HCT116 (cell line): ENCODE measurements around the gene PM20D1. TPM values are rescaled to one million over a fixed set of nuclear protein-coding genes. Genes with fewer than 3 reads are reported as not detected.

ENCODE experiments used
- ATAC-seq: fragments of 200-7000 bp; cut with Tn5 transposase; 2 replicates; pipeline ENCODE4 v1.9.1; 2020; ENCODE audit warnings: mild to moderate bottlenecking, moderate library complexity
- BruUV-seq: library from RNA; stranded (reverse); fragments of 400-500 nt; replicated peaks from 2 replicates; lab custom pipeline; 2021; lab: Mats Ljungman, UMichigan
- CTCF ChIA-PET: fragments of 300-600 bp; sonication (Branson Sonifier 250); formaldehyde crosslinking; loops from one replicate; lab custom pipeline; 2021; ENCODE audit warnings: antibody characterized with exemption; lab: Charles Lee
- POLR2A ChIA-PET: fragments of 300-600, 350-600 bp; sonication (Branson Sonifier 250); formaldehyde crosslinking; loops from one replicate; lab custom pipeline; 2021; ENCODE audit warnings: antibody characterized with exemption; lab: Charles Lee
- RAD21 ChIA-PET, 2 experiments: fragments of 300-600 bp; sonication (Branson Sonifier 250); formaldehyde crosslinking; loops; one replicate each; lab custom pipeline; 2023; ENCODE audit warnings: low total read pairs in 2 of 2; ENCODE audit not compliant: uncharacterized antibody in 2 of 2, unreplicated experiment in 2 of 2, low non-redundant PET in 1 of 2; lab: Charles Lee
- DNase-seq: peaks from one replicate; pipeline ENCODE4 v3.0.0-alpha.2; 2010; ENCODE audit warnings: low read depth, low spot score
- H2AFZ ChIP-seq: fragments of 200-600 bp; shearing (Covaris generic), sonication (generic); 2 replicates; pipeline ENCODE4 v1.6.1; 2017; ENCODE audit warnings: low read depth, mixed run types, mixed read lengths, antibody characterized with exemption, low read length; ENCODE audit not compliant: poor library complexity, severe bottlenecking
- H3K27ac ChIP-seq: 2 replicates; pipeline ENCODE4 v1.5.1; 2012; ENCODE audit warnings: low read depth, low read length
- H3K27me3 ChIP-seq: fragments of 200-600 bp; sonication (generic); 2 replicates; pipeline ENCODE4 v1.6.1; 2016; ENCODE audit warnings: mixed run types, low read length, mixed read lengths; ENCODE audit not compliant: insufficient read depth
- H3K36me3 ChIP-seq, 2 experiments: fragments of 200-500 bp in 1 of 2; fragments of 200-600 bp in 1 of 2; sonication (Bioruptor generic) in 1 of 2; sonication (generic) in 1 of 2; 2 replicates each; pipeline versions ENCODE4 v1.5.1 to v1.6.1; 2014 to 2016; ENCODE audit warnings: low read length in 2 of 2, inconsistent platforms in 1 of 2, mixed read lengths in 1 of 2, mixed run types in 1 of 2; ENCODE audit not compliant: insufficient read depth in 2 of 2, control insufficient read depth in 1 of 2
- H3K4me1 ChIP-seq, 2 experiments: fragments of 200-600 bp in 1 of 2; sonication (generic) in 1 of 2; 2 replicates each; pipeline versions ENCODE4 v1.5.1 to v1.6.1; 2012 to 2017; ENCODE audit warnings: low read length in 2 of 2, inconsistent platforms in 1 of 2, mild to moderate bottlenecking in 1 of 2, mixed read lengths in 1 of 2, mixed run types in 1 of 2, moderate library complexity in 1 of 2; ENCODE audit not compliant: insufficient read depth in 2 of 2, control insufficient read depth in 1 of 2
- H3K4me2 ChIP-seq: fragments of 200-600 bp; sonication (generic); 2 replicates; pipeline ENCODE4 v1.6.1; 2017; ENCODE audit warnings: mixed run types, low read length, mixed read lengths
- H3K4me3 ChIP-seq, 2 experiments: fragments of 200-600 bp in 1 of 2; sonication (generic) in 1 of 2; replicated peaks in 1 of 2; 2 replicates each; pipeline ENCODE4 v1.5.1; 2011 to 2016; ENCODE audit warnings: low read length in 2 of 2, control low read depth in 1 of 2, low read depth in 1 of 2, mild to moderate bottlenecking in 1 of 2, mixed read lengths in 1 of 2, mixed run types in 1 of 2
- H3K79me2 ChIP-seq: fragments of 200-600 bp; sonication (generic); 2 replicates; pipeline ENCODE4 v1.6.1; 2017; ENCODE audit warnings: mild to moderate bottlenecking, mixed run types, low read length, moderate library complexity, mixed read lengths; ENCODE audit not compliant: insufficient read depth
- H3K9ac ChIP-seq: fragments of 200-600 bp; sonication (generic); 2 replicates; pipeline ENCODE4 v1.6.1; 2016; ENCODE audit warnings: low read length, mixed read lengths
- H3K9me2 ChIP-seq: fragments of 200-600 bp; sonication (generic), shearing (Covaris generic); 2 replicates; pipeline ENCODE4 v1.6.1; 2017; ENCODE audit warnings: mixed run types, mild to moderate bottlenecking, moderate library complexity; ENCODE audit not compliant: insufficient read depth
- H3K9me3 ChIP-seq, 2 experiments: fragments of 200-500 bp in 1 of 2; fragments of 200-600 bp in 1 of 2; sonication (Bioruptor generic) in 1 of 2; sonication (generic) in 1 of 2; 2 replicates each; pipeline ENCODE4 v1.6.1; 2014 to 2017; ENCODE audit warnings: low read length in 2 of 2, mixed read lengths in 2 of 2, inconsistent platforms in 1 of 2, low read depth in 1 of 2, mild to moderate bottlenecking in 1 of 2, mixed run types in 1 of 2, moderate library complexity in 1 of 2; ENCODE audit not compliant: control insufficient read depth in 1 of 2, insufficient read depth in 1 of 2
- H4K20me1 ChIP-seq: fragments of 200-600 bp; sonication (generic), shearing (Covaris generic); 2 replicates; pipeline ENCODE4 v1.6.1; 2017; ENCODE audit warnings: mixed run types, mild to moderate bottlenecking, moderate library complexity; ENCODE audit not compliant: insufficient read depth
- CBX3 ChIP-seq: IDR thresholded peaks from 2 replicates; pipeline ENCODE4 v1.6.1; 2012; ENCODE audit warnings: low read depth
- CEBPB ChIP-seq: IDR thresholded peaks from 2 replicates; pipeline ENCODE4 v1.6.1; 2012; ENCODE audit warnings: low read depth
- CTCF ChIP-seq, 3 experiments: fragments of 200-600 bp in 1 of 3; sonication (generic) in 1 of 3; IDR thresholded peaks in 2 of 3; conservative IDR thresholded peaks in 1 of 3; 2 replicates each; pipeline ENCODE4 v1.5.1; 2012 to 2017; ENCODE audit warnings: low read depth in 2 of 3, low read length in 2 of 3, antibody characterized with exemption in 1 of 3, borderline replicate concordance in 1 of 3, control low read depth in 1 of 3, mild to moderate bottlenecking in 1 of 3, mixed read lengths in 1 of 3, mixed run types in 1 of 3, moderate library complexity in 1 of 3; ENCODE audit not compliant: insufficient read depth in 1 of 3
- EGR1 ChIP-seq: IDR thresholded peaks from 2 replicates; pipeline ENCODE4 v1.6.1; 2012; ENCODE audit warnings: low read depth
- EZH2phosphoT487 ChIP-seq: fragments of 200-600 bp; IDR thresholded peaks from 2 replicates; pipeline ENCODE4 v1.6.1; 2018; ENCODE audit warnings: antibody characterized with exemption, borderline replicate concordance
- FOSL1 ChIP-seq: IDR thresholded peaks from 2 replicates; pipeline ENCODE4 v1.6.1; 2012; ENCODE audit warnings: low read depth
- JUND ChIP-seq: IDR thresholded peaks from 2 replicates; pipeline ENCODE4 v1.6.1; 2012
- MAX ChIP-seq: IDR thresholded peaks from 2 replicates; pipeline ENCODE4 v1.6.1; 2012
- POLR2A ChIP-seq: IDR thresholded peaks from 2 replicates; pipeline ENCODE4 v1.7.0; 2011; ENCODE audit warnings: borderline replicate concordance; ENCODE audit not compliant: insufficient read depth, insufficient read length; ENCODE audit errors: extremely low read depth
- POLR2AphosphoS5 ChIP-seq: IDR thresholded peaks from 2 replicates; pipeline ENCODE4 v1.6.1; 2011; ENCODE audit warnings: mild to moderate bottlenecking, low read depth, low read length, moderate library complexity
- RAD21 ChIP-seq: IDR thresholded peaks from 2 replicates; pipeline ENCODE4 v1.6.1; 2012; ENCODE audit warnings: low read depth, mild to moderate bottlenecking
- REST ChIP-seq: IDR thresholded peaks from 2 replicates; pipeline ENCODE4 v1.6.1; 2012; ENCODE audit warnings: low read depth
- SIN3A ChIP-seq: IDR thresholded peaks from 2 replicates; pipeline ENCODE4 v1.6.1; 2012; ENCODE audit warnings: low read depth
- SP1 ChIP-seq: IDR thresholded peaks from 2 replicates; pipeline ENCODE4 v1.6.1; 2012; ENCODE audit warnings: low read depth
- TCF7L2 ChIP-seq: IDR thresholded peaks from 2 replicates; pipeline ENCODE4 v1.7.0; 2011; ENCODE audit warnings: borderline replicate concordance, inconsistent platforms; ENCODE audit not compliant: insufficient read depth, insufficient read length; ENCODE audit errors: extremely low read depth
- YY1 ChIP-seq: IDR thresholded peaks from 2 replicates; pipeline ENCODE4 v1.6.1; 2011; ENCODE audit warnings: low read length, low read depth, moderate library complexity, mild to moderate bottlenecking; ENCODE audit not compliant: insufficient replicate concordance; ENCODE audit errors: extremely low read depth
- ZBTB33 ChIP-seq: IDR thresholded peaks from 2 replicates; pipeline ENCODE4 v1.6.1; 2011; ENCODE audit warnings: mild to moderate bottlenecking, low read length, moderate library complexity; ENCODE audit not compliant: insufficient replicate concordance; ENCODE audit errors: extremely low read depth
- ZFX ChIP-seq: fragments of 450-650 bp; IDR thresholded peaks from 2 replicates; pipeline ENCODE4 v1.6.1; 2017
- intact Hi-C: fragments of 100-400 bp; cut with micrococcal nuclease; formaldehyde crosslinking; loops from 2 replicates; pipeline ENCODE4 v1.10.0; 2022
- total RNA-seq: library from RNA; stranded (reverse); gene quantifications from one replicate; pipeline ENCODE4 v1.2.1, GENCODE V29; 2021; ENCODE audit not compliant: unreplicated experiment

The PM20D1 gene
- total RNA-seq, 1 experiment from 2014 or later: not detected

GRCh38 chr1:205842229-205842628, 7.7 kb downstream of the PM20D1 start (continued):
- no peak for TF ChIP-seq POLR2AphosphoS5
- no peak for TF ChIP-seq SIN3A
- no peak for TF ChIP-seq EGR1
- no peak for TF ChIP-seq FOSL1

DNA sequence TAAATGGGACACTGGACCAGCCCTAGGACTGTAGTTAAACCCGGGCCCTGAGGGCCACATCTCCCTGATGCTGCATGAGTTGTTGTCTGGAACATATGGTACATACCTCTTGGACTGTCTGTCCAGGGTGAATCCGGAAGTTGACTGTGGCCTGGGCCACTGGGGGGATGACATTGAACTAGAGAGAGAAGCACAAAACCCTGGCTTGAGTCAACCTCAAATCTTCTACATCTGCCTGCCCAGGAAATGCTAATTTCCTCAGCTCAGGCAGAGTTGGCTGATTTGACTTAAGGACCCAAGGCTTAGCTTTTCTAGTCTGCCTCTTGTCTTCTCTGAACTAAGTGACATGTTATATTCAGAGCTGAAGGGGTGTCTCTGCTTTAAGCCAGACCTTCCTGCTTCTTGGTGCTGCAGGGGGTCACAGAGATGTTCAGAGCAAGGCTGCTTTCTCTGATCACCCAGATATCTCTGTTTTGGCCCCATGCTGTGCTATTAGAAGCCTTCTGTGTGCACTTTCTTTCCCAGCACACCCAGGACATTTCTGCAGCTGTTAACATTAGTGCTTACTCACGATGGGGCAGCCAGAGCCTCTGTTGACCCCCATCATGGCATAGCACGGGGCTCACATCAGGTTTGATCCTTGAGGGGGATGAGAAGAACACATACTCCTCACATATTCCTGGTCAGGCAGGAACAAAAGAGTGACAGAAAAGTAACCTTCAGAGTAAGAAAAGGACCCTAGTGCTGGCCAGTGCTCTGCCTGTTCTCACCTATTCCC, 9.6 kb downstream of the PM20D1 start:
- no peaks in the 10 kb centered on the region for H3K9me2 ChIP-seq
- H3K4me1 ChIP-seq: peaks cover 0 to 5% of the 10 kb centered on the region in 2 experiments; a peak in 1 of 4 replicates
- no peak overlapping the region for H3K4me3 ChIP-seq
- ATAC-seq (no peak), DNase-seq (no peak)
- H2AFZ ChIP-seq: no peak overlapping the region
- no peaks in the 10 kb centered on the region for H3K9me3 ChIP-seq
- POLR2A ChIA-PET: no interaction called here
- no peaks in the 10 kb centered on the region for H3K79me2 ChIP-seq
- intact Hi-C loops: no loop called here
- H3K4me2 ChIP-seq: no peak overlapping the region
- no peaks in the 10 kb centered on the region for H3K36me3 ChIP-seq
- CTCF ChIA-PET: no interaction called here
- H4K20me1 ChIP-seq: no peaks in the 10 kb centered on the region
- RAD21 ChIA-PET: no interaction called here
- no peaks in the 10 kb centered on the region for H3K27me3 ChIP-seq
- no TSS peak for BruUV-seq
- H3K9ac ChIP-seq: no peak overlapping the region
- no peak overlapping the region for H3K27ac ChIP-seq
- TF ChIP-seq JUND (no peak), EZH2phosphoT487 (no peak), SP1 (no peak), CTCF (IDR thresholded peaks at IDR 0.05 in 2 of 3, conservative IDR thresholded peaks at IDR 0.05 in 1 of 3; ENCODE audit: borderline replicate concordance in 1 of 3, insufficient read depth in 1 of 3, low read depth in 2 of 3, low read length in 2 of 3) (no peak), CEBPB (no peak), RAD21 (no peak), POLR2A (no peak), CBX3 (no peak), MAX (no peak), REST (no peak), EGR1 (no peak), ZBTB33 (no peak), ZFX (no peak), YY1 (no peak), TCF7L2 (no peak), POLR2AphosphoS5 (no peak)
